ENCODE data around the gene DHX57.

Gene DHX57, protein sequence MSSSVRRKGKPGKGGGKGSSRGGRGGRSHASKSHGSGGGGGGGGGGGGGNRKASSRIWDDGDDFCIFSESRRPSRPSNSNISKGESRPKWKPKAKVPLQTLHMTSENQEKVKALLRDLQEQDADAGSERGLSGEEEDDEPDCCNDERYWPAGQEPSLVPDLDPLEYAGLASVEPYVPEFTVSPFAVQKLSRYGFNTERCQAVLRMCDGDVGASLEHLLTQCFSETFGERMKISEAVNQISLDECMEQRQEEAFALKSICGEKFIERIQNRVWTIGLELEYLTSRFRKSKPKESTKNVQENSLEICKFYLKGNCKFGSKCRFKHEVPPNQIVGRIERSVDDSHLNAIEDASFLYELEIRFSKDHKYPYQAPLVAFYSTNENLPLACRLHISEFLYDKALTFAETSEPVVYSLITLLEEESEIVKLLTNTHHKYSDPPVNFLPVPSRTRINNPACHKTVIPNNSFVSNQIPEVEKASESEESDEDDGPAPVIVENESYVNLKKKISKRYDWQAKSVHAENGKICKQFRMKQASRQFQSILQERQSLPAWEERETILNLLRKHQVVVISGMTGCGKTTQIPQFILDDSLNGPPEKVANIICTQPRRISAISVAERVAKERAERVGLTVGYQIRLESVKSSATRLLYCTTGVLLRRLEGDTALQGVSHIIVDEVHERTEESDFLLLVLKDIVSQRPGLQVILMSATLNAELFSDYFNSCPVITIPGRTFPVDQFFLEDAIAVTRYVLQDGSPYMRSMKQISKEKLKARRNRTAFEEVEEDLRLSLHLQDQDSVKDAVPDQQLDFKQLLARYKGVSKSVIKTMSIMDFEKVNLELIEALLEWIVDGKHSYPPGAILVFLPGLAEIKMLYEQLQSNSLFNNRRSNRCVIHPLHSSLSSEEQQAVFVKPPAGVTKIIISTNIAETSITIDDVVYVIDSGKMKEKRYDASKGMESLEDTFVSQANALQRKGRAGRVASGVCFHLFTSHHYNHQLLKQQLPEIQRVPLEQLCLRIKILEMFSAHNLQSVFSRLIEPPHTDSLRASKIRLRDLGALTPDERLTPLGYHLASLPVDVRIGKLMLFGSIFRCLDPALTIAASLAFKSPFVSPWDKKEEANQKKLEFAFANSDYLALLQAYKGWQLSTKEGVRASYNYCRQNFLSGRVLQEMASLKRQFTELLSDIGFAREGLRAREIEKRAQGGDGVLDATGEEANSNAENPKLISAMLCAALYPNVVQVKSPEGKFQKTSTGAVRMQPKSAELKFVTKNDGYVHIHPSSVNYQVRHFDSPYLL (N-terminal part only)

DNA sequence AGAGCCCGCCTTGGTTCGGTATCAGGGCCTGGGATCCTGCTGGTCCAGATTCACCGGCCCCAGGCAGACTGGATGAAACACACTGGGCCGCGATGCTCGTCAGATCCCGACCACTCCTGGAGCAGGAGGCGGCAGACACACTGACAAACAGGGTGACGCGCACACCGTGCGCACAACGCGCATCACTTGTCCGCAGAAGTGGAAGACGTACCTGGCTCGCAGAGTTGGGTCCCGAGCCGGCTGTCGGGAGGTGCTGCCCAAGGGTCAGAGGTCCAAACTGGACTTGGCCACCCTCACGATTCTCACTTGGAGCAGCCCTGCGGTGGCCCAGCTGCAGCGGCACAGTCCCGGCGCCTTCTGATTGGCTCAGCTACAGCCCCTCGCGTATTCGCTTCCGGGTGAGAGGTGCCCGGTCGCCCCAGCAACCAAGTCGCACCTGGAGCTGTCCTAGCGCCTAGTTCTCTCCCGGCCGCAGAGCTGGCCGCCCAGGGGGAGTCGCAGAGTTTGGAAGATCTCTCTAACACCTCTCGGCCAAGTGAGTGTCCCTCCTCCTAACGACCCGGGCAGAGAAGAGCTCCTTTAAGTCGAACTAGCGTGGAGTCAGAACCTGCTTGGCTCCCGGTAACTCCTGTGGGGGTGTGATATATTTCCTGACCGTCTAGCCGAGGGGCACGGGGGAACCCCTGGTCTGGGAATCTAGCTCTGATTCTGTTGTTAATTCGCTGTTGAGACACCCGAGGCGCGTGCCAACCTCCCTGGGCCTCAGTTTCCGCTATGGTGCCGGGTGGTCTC lies at the start of gene DHX57, which contains the start of gene MORN2:
DHX57 (minus strand) TSS at position 359 of the 792 bp plus-strand sequence. CDS start 7,529 bp downstream, outside the sequence.
MORN2 (plus strand) TSS at position 401 of the 792 bp plus-strand sequence.
- peak; percentile 68 for DNase-seq (ENCODE audit: low read depth)

DNA sequence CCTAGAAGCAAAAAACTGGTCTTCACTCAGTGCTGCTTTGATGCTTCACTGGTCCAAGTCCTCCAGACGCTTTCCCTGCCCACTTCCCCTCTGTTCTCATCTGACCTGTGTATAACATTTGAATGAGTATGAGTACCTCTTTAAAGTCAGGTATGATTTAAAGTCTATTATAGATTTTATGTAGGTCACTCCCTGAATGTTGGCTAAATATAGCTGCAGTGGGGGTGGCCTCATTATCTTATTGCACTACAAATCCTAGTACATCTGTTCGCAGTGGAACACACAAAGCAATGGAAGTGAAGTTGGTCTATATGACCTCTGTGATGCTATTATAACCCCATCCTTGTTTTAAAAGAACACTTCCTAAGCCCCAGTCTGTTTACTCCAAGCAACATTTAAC lies 47.2 kb upstream of the DHX57 start:
- no peak for DNase-seq (ENCODE audit: low read depth)

DNA sequence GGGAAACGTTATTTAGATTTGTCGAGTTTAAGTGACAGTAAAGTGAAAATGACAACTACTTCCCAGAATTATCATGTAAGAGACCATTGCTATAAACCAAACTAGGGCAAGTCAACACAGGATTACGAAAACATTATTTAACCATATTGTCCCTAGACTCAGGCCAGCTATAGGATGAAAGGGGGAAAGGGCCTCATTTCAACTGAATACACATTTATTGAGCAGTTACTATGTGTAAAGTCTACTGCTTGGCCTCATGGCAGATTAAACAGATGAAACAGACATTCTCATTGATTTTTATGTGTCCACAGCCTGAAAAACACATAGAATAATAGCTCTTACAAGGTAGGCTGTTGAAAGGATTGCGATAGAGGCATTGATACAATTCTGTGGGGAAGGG lies 46.7 kb upstream of the DHX57 start:
- no peak for DNase-seq (ENCODE audit: low read depth)

DNA sequence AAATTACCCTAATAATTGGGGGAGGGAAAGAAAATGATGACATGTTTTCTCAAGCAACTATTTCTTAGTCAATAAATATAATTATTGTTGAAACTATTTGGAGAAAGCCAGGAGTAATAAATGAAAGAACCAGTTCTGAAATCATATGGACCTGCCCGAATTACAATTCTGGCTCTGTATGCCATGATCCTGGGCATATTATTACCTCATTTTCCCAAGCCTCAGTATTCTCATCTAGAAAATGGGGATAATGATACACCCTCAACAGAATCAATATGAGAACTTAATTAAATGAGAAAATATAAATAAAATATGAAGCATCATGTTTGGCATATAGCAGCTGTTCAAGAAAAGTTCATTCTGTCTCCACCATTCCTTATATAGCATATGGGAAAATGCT lies 36.9 kb upstream of the DHX57 start:
- DNase-seq (ENCODE audit: low read depth): no peak

DNA sequence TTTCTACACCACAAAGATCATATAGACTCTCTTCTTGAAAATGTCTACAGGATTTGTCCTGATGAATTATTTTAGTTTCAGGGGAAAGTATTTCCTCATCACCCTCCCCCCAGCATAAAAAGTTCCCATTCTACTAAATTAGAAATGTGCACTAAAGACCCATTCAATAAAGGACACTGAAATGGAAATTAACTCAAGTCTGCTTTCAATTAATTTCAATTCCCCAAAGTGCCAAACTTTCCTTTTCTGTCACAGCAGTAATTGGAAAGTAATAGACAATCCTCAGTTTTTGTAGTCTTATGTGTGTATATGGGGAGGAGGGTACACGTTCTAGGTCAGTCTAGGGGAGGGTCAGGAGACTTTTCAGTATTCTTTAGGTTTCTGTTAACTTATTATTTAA lies 35.5 kb upstream of the DHX57 start:
- no peak for DNase-seq (ENCODE audit: low read depth)

DNA sequence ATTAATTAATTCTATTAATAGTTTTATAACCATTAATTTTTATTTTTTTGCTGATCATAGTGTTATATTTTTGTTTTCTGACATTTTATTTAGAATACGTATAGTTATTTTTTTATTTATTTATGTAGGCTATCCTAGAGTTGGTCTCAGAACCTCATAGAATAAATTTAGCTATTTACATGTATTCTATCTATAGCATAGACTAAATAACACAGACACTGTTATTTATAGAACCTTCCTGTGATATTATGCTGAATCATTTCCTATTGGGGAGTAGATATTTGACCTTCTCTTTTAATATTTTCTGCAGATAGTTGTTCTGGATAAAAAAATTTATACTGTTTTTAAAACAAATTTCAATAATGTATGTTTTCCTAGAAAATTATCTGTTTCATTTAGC lies 34.1 kb upstream of the DHX57 start:
- no peak for DNase-seq (ENCODE audit: low read depth)

DNA sequence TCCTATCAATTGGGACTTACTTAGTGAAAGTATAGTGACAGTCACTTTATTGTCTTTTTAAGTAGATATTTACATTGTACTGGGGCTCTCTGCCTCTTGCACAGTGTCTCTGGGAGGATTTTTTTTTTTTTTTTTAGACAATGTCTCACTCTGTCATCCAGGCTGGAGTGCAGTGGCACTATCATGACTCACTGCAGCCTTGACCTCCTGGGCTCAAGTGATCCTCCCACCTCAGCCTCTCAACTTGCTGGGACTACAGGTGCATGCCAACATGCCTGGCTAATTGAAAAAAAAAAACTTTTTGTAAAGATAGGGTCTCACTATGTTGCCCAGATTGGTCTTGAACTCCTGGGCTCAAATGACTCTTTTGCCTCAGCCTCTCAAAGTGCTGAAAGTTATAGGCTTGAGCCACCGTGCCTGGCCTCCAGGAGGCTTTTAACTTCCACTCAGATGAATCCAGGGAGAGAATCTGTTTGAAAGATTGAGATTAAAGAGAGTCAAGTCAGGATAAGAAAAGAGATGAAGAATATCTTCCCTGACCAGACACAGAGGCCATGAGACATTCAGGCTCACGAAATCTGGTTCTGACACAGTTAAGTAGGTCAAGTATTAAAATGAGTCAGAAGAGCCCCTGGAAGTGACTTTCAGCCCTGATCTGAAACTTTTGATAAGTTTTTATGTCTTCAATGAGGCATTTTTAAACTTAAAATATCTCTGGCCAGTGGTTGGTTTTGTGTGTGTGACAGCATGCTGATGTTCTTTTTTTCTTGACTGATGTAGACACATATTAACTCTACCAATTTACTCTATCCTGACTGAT lies 32.2 kb upstream of the DHX57 start:
- no peak for DNase-seq (ENCODE audit: low read depth)

DNA sequence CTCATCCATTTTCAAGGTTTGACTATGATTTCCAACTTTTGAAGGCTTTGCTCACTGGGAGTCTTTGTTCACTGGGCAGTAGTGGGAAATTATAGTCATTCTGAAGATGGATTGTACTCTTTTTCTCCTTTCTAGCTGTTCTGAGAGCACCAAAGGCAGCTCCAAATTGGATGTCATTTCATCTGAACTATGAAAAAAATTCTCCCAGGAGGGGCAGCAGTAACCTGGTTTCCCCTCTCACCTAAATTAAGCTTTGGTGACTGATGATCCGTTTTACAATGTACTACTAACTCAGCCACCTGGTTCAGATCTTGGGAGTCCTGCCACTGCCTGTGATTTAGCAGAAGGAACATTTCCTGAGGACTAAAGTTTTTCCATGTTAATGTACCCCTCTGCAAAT lies 31.5 kb upstream of the DHX57 start:
- DNase-seq (ENCODE audit: low read depth): no peak

DNA sequence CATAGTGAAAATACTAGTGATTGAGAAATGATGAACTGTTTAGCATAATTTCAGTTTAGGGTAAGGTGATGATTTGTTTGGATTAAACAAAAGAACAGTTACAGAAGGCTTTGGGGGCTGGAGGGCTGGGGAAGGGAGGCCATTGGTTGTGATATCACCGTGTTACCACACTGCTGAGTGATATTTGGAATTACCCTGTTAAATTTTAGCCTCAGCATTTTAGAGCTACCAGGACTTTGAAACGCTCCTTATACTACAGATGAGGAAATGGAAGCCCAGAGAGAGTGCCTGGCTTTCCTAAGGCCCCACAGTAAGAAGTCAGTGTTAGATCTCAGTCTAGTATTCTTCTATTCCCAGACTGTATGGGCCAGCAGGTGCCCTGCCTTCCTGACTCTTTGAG lies 29.5 kb upstream of the DHX57 start:
- no peak for DNase-seq (ENCODE audit: low read depth)

DNA sequence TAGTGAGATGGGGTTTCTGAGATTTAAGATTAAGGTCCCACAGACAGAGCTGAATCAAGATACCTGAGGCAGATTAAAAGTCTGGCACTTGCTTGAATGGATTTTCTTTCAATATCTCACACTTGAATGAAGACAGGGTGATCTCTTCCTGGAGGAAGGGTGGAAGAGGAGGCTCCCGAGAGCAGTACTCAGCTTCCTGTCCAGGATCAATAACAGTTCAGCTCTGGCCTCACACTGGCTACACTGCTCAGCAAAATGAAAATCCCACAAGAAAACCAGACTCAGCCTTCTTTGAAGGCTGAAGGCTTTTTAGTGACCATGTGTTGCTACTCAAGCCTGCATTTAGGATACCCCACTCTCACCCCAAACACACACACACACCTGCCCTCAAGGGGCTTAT lies 25.0 kb upstream of the DHX57 start:
- no peak for DNase-seq (ENCODE audit: low read depth)

DNA sequence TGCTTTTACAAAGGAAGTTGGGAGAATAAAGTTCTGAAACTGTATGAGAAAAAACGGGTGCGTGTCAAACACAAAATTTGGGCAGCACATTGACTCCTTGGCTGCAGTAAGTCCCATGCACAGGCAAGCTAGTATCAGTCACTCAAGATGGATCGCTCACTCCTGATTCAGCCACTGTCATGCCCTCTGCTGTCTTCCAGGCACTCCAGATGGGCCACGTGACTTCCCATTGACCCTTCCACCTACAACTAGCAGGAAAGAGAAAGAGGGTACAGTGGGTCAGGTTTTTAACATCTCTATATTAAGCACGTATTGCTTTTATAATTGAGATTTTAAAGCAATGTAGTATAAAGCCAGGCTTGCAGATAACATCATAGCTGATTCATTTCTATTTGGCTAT lies 22.5 kb upstream of the DHX57 start:
- DNase-seq (ENCODE audit: low read depth): no peak

DNA sequence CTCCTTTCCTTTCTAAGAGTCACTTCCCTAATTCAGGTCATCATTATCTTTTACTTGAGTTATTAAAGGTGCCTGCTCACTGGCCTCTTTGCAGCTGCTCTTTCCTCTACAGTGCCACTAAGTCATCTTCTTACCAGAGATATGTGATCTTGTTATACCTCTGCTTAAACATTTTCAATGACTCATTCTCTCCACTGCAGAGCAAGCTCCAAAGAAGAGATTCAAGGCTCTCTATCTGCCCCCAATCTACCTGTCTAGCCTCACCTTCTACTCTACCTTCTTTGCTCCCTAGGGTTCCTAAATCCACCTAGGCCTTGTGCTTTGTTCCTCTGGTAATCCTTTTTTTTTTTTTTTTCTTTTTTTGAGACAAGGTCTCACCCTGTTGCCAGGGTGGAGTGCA lies 17.1 kb upstream of the DHX57 start:
- no peak for DNase-seq (ENCODE audit: low read depth)

DNA sequence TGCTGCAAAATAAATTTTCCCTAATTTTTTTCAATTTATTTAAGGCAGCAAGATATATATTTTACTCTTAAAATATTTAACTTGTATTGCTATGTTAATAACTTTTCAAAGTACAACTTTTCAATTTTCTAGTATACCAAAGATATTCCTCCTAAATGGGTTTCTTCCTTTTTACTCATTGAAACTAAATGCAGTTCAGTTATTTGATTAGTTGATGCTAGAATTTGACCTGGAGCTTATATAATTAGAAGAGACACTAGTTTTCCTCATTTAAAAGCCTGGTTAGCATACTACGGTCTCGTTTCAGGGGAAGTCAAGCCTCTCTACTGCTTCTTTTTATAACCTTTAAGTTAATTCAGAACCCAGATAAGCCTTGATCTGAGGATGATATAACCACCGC lies 13.8 kb upstream of the DHX57 start, which contains the start of gene ARHGEF33:
ARHGEF33 (plus strand) TSS at position 301 of the 400 bp plus-strand sequence. CDS start 29,573 bp downstream, outside the sequence.
- DNase-seq (ENCODE audit: low read depth): no peak

DNA sequence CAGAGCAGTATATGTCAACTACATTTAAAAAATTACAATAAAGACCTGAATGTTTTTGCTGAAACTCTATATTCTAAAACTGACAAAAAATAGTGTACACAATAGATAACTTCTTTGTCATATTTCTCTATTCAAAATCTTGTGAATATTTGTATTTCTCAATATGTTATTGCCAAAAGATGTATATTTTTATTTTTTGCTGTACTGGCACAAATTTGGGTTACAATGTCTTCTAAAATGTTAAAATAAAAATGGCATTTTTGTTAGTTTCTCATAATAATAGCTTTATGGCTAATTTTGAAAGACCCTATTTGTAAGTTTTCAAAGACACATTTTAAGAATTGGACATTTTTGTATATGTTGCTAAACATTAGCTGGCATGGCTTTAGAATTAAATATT lies 13.3 kb upstream of the DHX57 start:
- DNase-seq (ENCODE audit: low read depth): no peak

DNA sequence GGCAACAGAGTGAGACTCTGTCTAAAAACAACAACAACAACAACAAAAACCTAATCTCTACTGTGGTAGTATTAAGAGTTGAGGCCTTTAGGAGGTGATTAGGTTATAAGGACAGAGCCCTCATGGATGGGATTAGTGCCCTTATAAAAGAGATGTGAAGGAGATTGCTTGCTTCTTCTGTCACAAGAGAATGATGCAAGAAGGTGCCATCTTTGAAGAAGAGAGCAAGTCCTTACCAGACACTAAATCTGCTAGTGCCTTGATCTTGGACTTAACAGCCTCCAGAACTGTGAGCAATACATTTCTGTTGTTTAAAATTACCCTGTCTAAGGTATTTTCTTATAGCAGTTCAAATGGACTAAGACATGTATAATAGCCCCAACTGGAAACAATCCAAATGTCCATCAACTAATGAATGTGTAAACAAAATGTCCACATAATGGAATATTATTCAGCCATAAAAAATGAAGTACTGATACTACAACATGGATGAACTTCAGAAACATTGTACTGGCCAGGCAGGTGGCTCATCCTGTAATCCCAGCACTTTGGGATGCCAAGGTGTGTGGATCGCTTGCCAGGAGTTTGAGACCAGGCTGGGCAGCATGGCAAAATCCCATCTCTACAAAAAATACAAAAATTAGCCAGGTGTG lies 12.3 kb upstream of the DHX57 start:
- no peak for DNase-seq (ENCODE audit: low read depth)

DNA sequence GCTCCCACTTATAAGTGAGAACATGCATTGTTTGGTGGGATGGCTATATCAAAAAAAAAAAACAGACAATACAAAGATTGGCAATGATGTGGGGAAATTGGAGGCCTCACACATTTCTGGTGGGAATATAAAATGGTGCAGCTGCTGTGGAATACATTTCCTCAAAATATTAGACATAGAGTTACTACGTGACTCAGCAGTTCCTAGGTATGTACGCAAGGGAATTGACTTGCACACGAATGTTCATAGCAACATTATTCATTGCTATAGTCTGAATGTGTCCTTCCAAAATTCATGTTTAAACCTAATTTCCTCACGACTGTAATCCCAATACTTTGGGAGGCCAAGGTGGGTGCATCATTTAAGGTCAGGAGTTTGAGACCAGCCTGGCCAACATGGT lies 11.6 kb upstream of the DHX57 start:
- DNase-seq (ENCODE audit: low read depth): no peak

DNA sequence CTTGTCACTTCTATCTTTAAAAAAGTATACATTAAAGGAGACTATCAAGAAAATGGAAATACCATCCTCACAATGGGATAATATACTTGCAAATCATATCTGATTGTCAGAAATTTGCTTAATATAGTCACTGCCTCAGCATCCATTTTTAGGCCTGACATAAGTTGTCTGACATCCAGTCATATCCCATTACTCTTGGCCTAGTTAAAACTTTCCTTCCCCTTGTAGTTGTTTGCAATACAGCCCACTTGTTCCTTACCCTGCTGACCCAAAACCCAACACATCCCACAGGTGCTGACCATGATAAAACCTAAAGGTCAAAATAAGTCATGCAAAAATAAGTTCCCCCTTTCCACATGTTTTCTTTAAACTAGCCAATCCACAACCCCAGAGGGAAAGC lies 10.3 kb upstream of the DHX57 start:
- no peak for DNase-seq (ENCODE audit: low read depth)

DNA sequence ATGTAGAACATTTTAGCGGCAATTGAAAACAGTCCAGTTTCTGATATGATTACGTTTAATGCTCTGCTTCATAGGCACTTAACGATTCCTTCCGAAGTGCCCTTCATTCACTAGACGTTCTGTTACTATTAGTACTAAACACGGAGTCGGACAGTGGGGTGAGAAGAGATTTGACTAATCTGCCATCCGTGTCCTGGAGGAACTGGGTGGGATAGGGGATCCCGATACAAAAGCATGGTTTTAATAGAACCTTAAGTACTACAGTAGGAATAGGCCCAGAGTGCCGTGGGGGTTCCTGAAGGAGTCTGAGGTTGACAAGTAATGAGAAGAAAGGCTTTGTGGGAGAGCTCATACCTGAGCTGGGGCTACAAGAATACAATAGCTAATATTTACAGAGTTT lies 673 bp upstream of the DHX57 start:
- no peak for DNase-seq (ENCODE audit: low read depth)

DNA sequence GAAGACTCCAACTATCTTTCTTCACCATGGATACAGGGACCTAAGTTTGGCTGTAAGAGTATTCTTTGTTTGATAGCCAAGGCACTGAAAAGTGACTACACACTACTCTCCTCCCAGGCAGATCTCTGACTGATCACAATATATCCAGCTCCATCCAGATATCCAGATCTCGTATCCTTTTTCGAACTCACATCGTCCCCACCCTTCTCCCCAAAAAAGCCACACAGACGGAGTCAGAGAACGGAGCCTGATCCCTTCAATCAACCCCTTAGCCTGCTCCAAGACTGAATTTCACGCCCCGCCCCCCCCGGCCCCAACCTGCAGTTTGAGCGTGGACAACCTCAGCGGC lies 533 bp downstream of the DHX57 start:
- DNase-seq (ENCODE audit: low read depth): no peak

DNA sequence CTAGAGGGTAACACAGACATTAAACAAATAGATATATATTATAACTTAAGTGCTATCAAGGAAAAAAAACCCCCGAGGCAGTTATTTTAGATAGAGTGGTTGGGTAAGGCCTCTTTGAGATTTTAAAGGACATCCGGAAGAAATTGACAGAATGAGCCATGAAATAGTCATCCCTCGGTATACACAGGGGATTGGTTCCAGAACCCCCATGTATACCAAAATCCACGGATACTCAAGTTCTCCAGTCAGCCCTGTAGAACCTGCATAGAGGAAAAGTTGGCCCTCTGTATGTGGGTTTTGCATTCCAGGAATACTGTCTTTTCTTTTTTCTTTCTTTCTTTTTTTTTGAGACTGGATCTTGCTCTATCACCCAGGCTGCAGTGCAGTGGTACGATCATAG lies 2.0 kb downstream of the DHX57 start:
- no peak for DNase-seq (ENCODE audit: low read depth)
